NB4 (cell line): Measurements from ENCODE around the gene SCEL.

Source experiments
- DNase-seq: peaks from one replicate; pipeline ENCODE4 v3.0.0; 2010; ENCODE audit warnings: low read depth
- H3K4me3 ChIP-seq: one replicate; pipeline ENCODE4 v1.5.1; 2011; ENCODE audit warnings: mild to moderate bottlenecking, low read depth, low read length, moderate library complexity
- MYC ChIP-seq: IDR thresholded peaks from 2 replicates; pipeline ENCODE4 v1.6.1; 2011; ENCODE audit warnings: low read depth, low read length
- POLR2A ChIP-seq: IDR thresholded peaks from 2 replicates; pipeline ENCODE4 v1.6.1; 2011; ENCODE audit warnings: mild to moderate bottlenecking; ENCODE audit not compliant: insufficient read length; ENCODE audit errors: extremely low read depth
- TF ChIP-seq, protein P1 (sequence below): IDR thresholded peaks from one replicate; pipeline ENCODE4 v1.5.1; 2012; ENCODE audit warnings: low read depth, low read length
- TF ChIP-seq, protein P2 (sequence below): IDR thresholded peaks from 2 replicates; pipeline ENCODE4 v1.6.1; 2011; ENCODE audit warnings: low read depth, low read length

The SCEL gene, protein sequence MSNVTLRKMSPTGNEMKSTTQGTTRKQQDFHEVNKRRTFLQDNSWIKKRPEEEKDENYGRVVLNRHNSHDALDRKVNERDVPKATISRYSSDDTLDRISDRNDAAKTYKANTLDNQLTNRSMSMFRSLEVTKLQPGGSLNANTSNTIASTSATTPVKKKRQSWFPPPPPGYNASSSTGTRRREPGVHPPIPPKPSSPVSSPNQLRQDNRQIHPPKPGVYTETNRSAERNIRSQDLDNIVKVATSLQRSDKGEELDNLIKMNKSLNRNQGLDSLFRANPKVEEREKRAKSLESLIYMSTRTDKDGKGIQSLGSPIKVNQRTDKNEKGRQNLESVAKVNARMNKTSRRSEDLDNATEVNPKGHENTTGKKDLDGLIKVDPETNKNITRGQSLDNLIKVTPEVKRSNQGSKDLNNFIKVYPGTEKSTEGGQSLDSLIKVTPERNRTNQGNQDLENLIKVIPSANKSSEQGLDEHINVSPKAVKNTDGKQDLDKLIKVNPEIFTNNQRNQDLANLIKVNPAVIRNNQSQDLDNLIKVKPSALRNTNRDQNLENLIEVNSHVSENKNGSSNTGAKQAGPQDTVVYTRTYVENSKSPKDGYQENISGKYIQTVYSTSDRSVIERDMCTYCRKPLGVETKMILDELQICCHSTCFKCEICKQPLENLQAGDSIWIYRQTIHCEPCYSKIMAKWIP

DNA sequence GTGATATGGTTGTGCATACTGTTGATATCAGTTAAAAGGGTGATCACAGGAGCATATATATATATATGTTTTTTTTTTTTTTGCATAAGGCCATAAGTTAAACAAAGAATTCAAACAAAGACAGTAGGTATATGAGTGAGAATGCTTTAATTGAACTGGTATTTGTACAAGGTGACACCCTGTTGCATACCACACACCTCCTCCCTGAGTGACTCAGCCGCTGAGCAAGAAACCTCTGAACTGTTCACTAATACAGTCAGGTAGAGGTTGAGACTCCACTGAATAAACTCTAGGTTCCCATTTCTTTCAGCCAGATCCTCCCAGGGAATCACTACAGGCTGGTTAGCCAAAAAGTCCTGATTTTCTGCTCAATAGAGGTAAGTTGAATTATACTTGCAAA, at the start of gene SCEL:
TSS of gene SCEL (plus strand) at position 259 of the 400 bp plus-strand sequence. CDS start 20,170 bp downstream, outside the sequence.
- no peak within 1 kb of the TSS for H3K4me3 ChIP-seq
- no peak for DNase-seq
- no peak for TF ChIP-seq MYC
- no peak for TF ChIP-seq POLR2A

DNA sequence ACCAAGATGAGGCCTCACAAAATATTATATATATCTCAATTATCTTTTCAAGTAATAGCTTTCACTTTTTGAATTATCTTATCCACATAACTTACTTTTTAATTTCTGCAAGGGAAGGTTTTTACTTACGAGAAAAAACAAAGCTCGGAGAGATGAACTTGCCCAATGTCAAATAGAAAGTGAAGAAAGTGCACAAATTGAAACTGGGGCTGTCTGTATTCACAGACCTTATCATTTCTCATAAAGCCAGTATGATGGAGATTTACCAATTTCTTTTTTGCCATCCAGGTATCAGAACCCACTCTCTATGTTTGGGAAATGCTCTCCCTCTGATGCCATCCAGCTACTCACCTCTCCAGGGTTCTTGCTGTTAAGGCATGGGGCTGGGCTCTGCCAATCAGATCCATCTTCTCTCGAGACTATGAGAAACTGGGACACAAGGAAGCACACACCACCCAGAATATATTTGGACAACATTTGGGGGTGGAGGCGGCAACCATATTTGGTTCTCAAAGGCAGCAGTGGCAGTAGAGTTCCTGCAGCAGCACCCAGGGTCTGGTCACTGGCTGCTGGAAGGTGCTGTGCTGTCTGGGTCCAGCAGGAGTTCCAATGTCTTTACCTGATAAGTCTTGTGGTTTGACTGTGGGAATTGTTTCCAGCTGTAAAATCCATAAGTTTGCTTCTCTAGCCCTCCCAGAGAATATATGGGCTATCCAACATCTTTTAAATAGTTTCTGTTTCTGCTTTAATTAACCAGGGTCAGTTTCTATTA, 45.8 kb upstream of the SCEL start:
- TF ChIP-seq, protein P1, sequence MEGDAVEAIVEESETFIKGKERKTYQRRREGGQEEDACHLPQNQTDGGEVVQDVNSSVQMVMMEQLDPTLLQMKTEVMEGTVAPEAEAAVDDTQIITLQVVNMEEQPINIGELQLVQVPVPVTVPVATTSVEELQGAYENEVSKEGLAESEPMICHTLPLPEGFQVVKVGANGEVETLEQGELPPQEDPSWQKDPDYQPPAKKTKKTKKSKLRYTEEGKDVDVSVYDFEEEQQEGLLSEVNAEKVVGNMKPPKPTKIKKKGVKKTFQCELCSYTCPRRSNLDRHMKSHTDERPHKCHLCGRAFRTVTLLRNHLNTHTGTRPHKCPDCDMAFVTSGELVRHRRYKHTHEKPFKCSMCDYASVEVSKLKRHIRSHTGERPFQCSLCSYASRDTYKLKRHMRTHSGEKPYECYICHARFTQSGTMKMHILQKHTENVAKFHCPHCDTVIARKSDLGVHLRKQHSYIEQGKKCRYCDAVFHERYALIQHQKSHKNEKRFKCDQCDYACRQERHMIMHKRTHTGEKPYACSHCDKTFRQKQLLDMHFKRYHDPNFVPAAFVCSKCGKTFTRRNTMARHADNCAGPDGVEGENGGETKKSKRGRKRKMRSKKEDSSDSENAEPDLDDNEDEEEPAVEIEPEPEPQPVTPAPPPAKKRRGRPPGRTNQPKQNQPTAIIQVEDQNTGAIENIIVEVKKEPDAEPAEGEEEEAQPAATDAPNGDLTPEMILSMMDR: no peak
- TF ChIP-seq POLR2A (no peak), MYC (no peak)
- TF ChIP-seq, protein P2, sequence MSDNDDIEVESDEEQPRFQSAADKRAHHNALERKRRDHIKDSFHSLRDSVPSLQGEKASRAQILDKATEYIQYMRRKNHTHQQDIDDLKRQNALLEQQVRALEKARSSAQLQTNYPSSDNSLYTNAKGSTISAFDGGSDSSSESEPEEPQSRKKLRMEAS: no peak
- no peak overlapping the region for H3K4me3 ChIP-seq
- DNase-seq: no peak

DNA sequence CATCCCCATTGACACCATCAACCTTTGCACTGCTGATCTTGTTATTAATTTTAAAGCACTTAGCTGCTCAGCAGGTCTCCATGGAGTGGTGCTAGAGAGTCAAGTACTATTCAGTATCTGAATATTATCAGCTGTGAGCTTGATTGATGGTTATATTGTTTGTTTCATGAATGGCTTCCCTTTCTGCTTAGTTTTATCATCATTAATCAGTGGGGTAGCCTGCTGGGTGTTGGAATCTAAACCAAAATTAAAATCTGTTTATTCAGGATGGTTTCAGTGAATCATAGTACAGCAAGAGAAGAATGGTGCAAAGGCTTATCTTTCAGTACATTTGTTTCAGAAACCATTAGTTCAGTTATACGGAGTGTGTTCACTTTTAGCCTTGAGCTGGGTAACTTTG, 42.5 kb upstream of the SCEL start:
- no peak for TF ChIP-seq POLR2A
- TF ChIP-seq, protein P1: peak; percentile 41
- no peak overlapping the region for H3K4me3 ChIP-seq
- peak; percentile 42 for DNase-seq

DNA sequence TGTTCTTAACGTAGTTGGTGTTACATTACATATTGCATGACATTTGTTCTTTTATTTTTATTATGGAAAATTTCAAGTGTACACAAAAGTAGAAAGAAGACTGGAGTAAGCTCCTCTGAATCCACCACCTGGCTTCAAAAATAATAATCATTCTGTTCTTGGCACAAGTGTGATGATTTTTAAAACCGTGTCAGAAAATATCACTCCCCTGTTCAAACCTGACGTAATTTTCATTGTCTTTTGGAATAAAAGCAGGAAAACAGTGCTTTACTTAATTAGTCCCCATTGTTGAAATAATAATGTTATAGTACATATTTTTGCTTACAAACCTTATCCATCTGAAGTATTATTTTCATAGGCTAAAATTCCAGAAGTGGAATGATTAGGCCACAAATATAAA, 41.3 kb upstream of the SCEL start:
- DNase-seq: no peak
- H3K4me3 ChIP-seq: no peak overlapping the region
- TF ChIP-seq, protein P1: no peak
- TF ChIP-seq, protein P2: no peak
- no peak for TF ChIP-seq MYC

DNA sequence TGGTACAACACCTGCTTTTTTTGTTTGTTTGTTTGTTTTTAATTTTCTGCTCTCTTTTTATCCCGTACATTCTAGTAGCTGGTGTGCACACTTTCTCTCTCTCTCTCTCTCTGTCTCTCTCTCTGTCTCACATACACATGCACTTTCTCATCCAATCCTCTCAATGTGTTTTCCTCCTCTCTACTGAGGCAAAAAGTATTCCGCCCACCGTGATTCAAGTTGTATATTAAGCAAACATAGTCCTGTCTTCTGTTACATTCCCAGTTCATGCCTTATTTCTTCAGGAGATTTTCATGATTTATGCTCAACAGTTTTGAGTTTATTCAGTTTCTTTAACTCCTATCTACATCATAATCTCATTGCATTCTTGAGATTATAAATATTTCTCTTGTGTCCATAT, 38.2 kb upstream of the SCEL start:
- DNase-seq: no peak
- TF ChIP-seq POLR2A (no peak), MYC (no peak)
- TF ChIP-seq, protein P1: no peak
- TF ChIP-seq, protein P2: no peak
- H3K4me3 ChIP-seq: no peak overlapping the region

DNA sequence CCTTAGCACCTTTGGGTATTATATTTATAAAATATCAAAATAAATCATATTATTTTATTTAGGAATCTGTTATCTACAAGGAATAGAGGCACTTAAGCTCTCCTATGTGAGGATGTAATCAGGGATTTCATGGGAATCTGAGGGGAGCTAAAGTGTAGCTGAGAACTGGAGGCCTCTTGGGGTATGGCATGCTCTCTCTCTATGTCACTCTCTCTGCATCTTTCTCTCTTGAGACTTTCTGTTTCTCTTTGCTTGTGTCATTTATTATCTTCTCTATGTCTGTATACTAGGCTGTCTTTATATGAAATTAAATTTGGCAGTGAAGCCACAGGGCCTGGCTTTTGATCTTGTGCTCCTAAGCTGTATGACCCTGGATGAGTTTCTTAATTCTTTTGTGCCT, 37.7 kb upstream of the SCEL start:
- DNase-seq: no peak
- TF ChIP-seq, protein P2: no peak
- TF ChIP-seq POLR2A (no peak), MYC (no peak)
- TF ChIP-seq, protein P1: no peak
- no peak overlapping the region for H3K4me3 ChIP-seq
